Natural killer cell (primary cell): ENCODE data around the gene CERS1. TPM values are rescaled to one million over a fixed set of nuclear protein-coding genes. Genes with fewer than 3 reads are reported as not detected.

ENCODE experiments used
- ATAC-seq, 3 donors: fragments of 150-1000 bp in 2 of 3; fragments of 200-7000 bp in 1 of 3; cut with Tn5 transposase; 1 replicate in 1 of 3; 2 replicates in 2 of 3; pipeline ENCODE4 v1.10.0; 2021; ENCODE audit warnings: mild to moderate bottlenecking in 2 of 3, moderate library complexity in 2 of 3
- DNase-seq, 2 donors: peaks; one replicate each; pipeline versions ENCODE4 v3.0.0 to v3.0.0-alpha.2; 2013 to 2021; ENCODE audit warnings: mixed read lengths in 1 of 2
- H3K27ac ChIP-seq: one replicate; pipeline ENCODE4 v1.5.1; 2013; ENCODE audit warnings: mild to moderate bottlenecking, low read length
- H3K27me3 ChIP-seq: one replicate; pipeline ENCODE4 v1.6.1; 2013; ENCODE audit warnings: low read length; ENCODE audit not compliant: control insufficient read depth, insufficient read depth
- H3K36me3 ChIP-seq: one replicate; pipeline ENCODE4 v1.6.1; 2013; ENCODE audit warnings: low read length; ENCODE audit not compliant: control insufficient read depth, insufficient read depth
- H3K4me1 ChIP-seq: one replicate; pipeline ENCODE4 v1.6.1; 2013; ENCODE audit warnings: low read length; ENCODE audit not compliant: control insufficient read depth, insufficient read depth
- H3K4me3 ChIP-seq: one replicate; pipeline ENCODE4 v1.5.1; 2013; ENCODE audit warnings: low read length
- H3K9me3 ChIP-seq: one replicate; pipeline ENCODE4 v1.6.1; 2013; ENCODE audit warnings: low read length; ENCODE audit not compliant: control insufficient read depth, insufficient read depth
- H3K27ac Mint-ChIP-seq, 2 donors: one replicate each; pipeline ENCODE4 v1.8.0; 2022; ENCODE audit warnings: mild to moderate bottlenecking in 2 of 2, mixed read lengths in 2 of 2, moderate library complexity in 1 of 2
- H3K27me3 Mint-ChIP-seq, 2 donors: one replicate each; pipeline ENCODE4 v1.8.0; 2022; ENCODE audit warnings: low read depth in 2 of 2, mixed read lengths in 2 of 2
- H3K36me3 Mint-ChIP-seq: one replicate; pipeline ENCODE4 v1.8.0; 2022; ENCODE audit warnings: mixed read lengths
- H3K4me1 Mint-ChIP-seq, 2 donors: one replicate each; pipeline ENCODE4 v1.8.0; 2022; ENCODE audit warnings: mixed read lengths in 2 of 2
- H3K4me3 Mint-ChIP-seq: one replicate; pipeline ENCODE4 v1.8.0; 2022; ENCODE audit warnings: mild to moderate bottlenecking, moderate library complexity, mixed read lengths
- H3K9me3 Mint-ChIP-seq, 2 donors: one replicate each; pipeline ENCODE4 v1.8.0; 2022; ENCODE audit warnings: mixed read lengths in 2 of 2
- WGBS: methylation state at CpG from one replicate; pipeline ENCODE4 v1.1.7; 2013; ENCODE audit warnings: missing lambda C conversion rate; ENCODE audit not compliant: insufficient coverage; 5-methylcytosine and 5-hydroxymethylcytosine counted together
- intact Hi-C: fragments of 100-400 bp; cut with micrococcal nuclease; formaldehyde crosslinking; loops from one replicate; pipeline ENCODE4 v1.14.2; 2022
- total RNA-seq, 4 donors: library from RNA; stranded (reverse); fragments of 120-200 nt in 1 of 4; gene quantifications; one replicate each; pipeline versions ENCODE4 v1.2.3 to v1.2.4, GENCODE V29; 2013 to 2022
- TF ChIP-seq, protein P1 (sequence below): fragments of 200-600 bp; IDR thresholded peaks from one replicate; pipeline ENCODE4 v1.8.0; 2022; ENCODE audit warnings: antibody characterized with exemption

The CERS1 gene
- total RNA-seq, 3 donors from 2014 or later (not counting 1 experiment from before 2014, with no cell fraction given) = not detected

DNA sequence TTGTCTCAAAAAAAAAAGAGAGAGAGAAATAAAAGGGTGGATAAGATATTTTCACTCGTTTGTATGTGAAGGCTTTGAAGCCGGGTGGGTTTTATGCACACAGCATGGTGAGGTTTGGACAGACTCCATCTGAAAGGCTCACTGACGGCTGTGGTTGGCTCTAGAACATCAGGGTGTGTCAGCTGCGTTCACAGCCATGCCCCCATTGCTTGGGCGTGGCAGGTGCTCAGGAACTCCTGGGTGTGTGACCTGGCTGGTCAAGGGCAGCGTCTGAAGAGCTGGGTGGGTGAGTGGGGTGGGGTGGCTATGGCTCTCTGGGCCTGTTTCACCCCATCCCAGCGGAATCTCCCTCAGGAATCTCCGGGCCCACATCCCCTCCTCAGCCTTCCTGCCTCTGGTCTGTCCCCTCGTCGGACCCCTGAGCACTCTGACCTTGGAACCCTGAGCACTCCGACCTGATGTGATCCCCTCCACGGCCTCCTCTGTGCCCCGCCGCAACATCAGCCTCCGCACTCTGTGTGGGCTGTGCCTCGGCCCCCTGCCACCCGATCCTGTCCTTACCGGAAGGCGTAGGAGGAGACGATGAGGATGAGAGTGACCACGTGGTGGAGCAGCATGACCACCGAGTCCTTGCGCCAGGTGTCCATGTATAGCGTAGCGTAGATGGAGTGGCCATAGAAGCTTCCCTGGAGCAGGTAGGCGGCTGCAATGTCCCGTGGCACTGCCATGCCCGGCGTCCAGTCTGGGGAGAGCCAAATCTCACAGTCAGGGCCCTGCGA lies 12.2 kb downstream of the CERS1 start:
- Histone ChIP-seq H3K36me3 (no peaks in the 10 kb centered on the region), H3K4me3 (no peak overlapping the region), H3K27ac (no peak overlapping the region), H3K9me3 (no peaks in the 10 kb centered on the region), H3K4me1 (no peaks in the 10 kb centered on the region), H3K27me3 (no peaks in the 10 kb centered on the region)
- peaks cover 0 to 4% of the 10 kb centered on the region in 2 donors for H3K4me1 Mint-ChIP-seq
- ATAC-seq (no peak), DNase-seq (no peak)
- no peaks in the 10 kb centered on the region for H3K9me3 Mint-ChIP-seq
- TF ChIP-seq, protein P1, sequence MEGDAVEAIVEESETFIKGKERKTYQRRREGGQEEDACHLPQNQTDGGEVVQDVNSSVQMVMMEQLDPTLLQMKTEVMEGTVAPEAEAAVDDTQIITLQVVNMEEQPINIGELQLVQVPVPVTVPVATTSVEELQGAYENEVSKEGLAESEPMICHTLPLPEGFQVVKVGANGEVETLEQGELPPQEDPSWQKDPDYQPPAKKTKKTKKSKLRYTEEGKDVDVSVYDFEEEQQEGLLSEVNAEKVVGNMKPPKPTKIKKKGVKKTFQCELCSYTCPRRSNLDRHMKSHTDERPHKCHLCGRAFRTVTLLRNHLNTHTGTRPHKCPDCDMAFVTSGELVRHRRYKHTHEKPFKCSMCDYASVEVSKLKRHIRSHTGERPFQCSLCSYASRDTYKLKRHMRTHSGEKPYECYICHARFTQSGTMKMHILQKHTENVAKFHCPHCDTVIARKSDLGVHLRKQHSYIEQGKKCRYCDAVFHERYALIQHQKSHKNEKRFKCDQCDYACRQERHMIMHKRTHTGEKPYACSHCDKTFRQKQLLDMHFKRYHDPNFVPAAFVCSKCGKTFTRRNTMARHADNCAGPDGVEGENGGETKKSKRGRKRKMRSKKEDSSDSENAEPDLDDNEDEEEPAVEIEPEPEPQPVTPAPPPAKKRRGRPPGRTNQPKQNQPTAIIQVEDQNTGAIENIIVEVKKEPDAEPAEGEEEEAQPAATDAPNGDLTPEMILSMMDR = no peak
- no peak overlapping the region for H3K4me3 Mint-ChIP-seq
- H3K27ac Mint-ChIP-seq = no peak overlapping the region
- intact Hi-C loops = no loop called here
- no peaks in the 10 kb centered on the region for H3K27me3 Mint-ChIP-seq
- WGBS = 85% methylated on average over 29 of the region's 30 CpGs
- H3K36me3 Mint-ChIP-seq = no peaks in the 10 kb centered on the region

DNA sequence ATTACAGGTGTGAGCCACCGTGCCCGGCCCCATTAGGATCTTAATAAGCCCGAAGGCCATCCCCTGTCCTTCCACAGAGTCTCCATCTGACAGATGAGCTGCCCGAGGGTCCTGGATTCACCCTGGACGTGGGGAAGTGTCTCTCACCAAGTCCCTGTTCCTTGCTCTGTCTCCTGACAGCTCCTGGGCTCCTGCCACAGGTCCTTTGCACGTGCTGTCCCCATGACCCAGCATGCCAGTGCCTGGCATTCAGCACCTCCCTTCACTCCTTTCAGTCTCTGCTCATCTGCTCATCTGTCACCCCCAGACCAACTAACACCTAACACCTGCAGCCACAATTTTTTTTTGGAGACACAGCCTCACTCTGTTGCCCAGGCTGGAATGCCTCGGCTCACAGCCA lies 14.5 kb downstream of the CERS1 start:
- Histone ChIP-seq H3K36me3 (no peaks in the 10 kb centered on the region), H3K27ac (no peak overlapping the region), H3K27me3 (no peaks in the 10 kb centered on the region), H3K4me1 (no peaks in the 10 kb centered on the region), H3K9me3 (no peaks in the 10 kb centered on the region), H3K4me3 (no peak overlapping the region)
- TF ChIP-seq, protein P1 = no peak
- H3K36me3 Mint-ChIP-seq = no peaks in the 10 kb centered on the region
- no peak overlapping the region for H3K27ac Mint-ChIP-seq
- no peak overlapping the region for H3K4me3 Mint-ChIP-seq
- no peaks in the 10 kb centered on the region for H3K9me3 Mint-ChIP-seq
- ATAC-seq (no peak), DNase-seq (no peak)
- H3K27me3 Mint-ChIP-seq = no peaks in the 10 kb centered on the region
- H3K4me1 Mint-ChIP-seq = peaks cover 0 to 4% of the 10 kb centered on the region in 2 donors
- intact Hi-C loops = no loop called here
- 91% methylated on average over 7 of the region's 7 CpGs for WGBS

DNA sequence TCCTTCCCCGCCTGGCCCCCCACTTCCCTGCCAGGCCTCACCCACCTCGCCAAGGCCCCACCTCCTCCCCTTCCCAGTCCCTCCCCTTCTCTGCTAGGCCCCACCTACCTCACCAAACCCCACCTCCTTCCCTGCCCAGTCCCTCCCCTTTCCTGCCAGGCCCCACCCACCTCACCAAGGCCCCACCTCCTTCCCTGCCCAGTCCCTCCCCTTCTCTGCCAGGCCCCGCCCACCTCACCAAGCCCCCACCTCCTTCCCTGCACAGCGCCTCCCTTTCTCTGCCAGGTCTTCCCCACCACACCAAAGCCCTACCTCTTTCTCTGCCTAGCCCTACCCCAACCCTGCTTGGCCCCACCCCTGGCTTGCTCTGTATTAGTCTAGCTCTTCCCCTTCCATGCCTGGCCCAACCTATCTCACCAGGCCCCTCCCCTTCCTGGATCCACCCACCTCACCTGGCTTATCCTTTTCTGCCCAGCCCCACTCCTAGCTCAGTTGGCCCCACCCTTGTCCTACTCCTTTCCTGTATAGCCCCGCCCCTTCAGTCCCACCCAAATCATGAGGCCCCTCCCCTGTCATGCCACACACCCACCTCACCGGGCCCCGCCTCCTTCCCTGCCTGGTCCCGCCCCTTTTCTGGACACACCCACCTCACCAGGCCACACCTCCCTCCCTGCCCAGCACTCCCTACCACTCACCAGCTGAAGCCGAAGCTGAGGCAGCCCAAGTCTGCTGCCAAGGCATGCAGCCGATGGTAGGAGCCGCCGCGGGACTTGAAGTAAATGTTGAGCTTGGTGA lies 16.2 kb downstream of the CERS1 start:
- intact Hi-C loops = no loop called here
- ATAC-seq = peak; percentile 46 to 81 (median 76)
- WGBS = 73% methylated on average over 13 of the region's 13 CpGs

More for the DNA sequence above, 16.2 kb downstream of the CERS1 start:
- no peaks in the 10 kb centered on the region for H3K27me3 ChIP-seq
- Mint-ChIP-seq H3K4me1 (peaks cover 0 to 4% of the 10 kb centered on the region in 2 donors), H3K27me3 (no peaks in the 10 kb centered on the region), H3K4me3 (no peak overlapping the region), H3K36me3 (no peaks in the 10 kb centered on the region), H3K9me3 (no peaks in the 10 kb centered on the region), H3K27ac (no peak overlapping the region)
- H3K4me3 ChIP-seq = no peak overlapping the region
- TF ChIP-seq, protein P1 = no peak
- no peak overlapping the region for H3K27ac ChIP-seq
- no peaks in the 10 kb centered on the region for H3K4me1 ChIP-seq
- DNase-seq = peak in 1 of 2 donors; percentile 52
- H3K9me3 ChIP-seq = no peaks in the 10 kb centered on the region
- H3K36me3 ChIP-seq = no peaks in the 10 kb centered on the region
